ENCODE data around the gene SPESP1.
"Not testable (repeated sequence)": the region's sequence is repeated elsewhere in the genome, so short reads cannot be mapped to it uniquely, and the experiment has no call there.

Gene SPESP1

GRCh38 chr15:68958597-68958996 lies 28.3 kb downstream of the SPESP1 start:
- no peak overlapping the region for H3K27ac ChIP-seq
- TF ChIP-seq CTCF (IDR thresholded peaks at IDR 0.05), result no peak
- no peak overlapping the region for H3K4me3 ChIP-seq
- DNase-seq (ENCODE audit: low spot score), result no peak

GRCh38 chr15:68962465-68962864 lies 32.1 kb downstream of the SPESP1 start:
- Histone ChIP-seq H3K4me3 (no peak overlapping the region), H3K27ac (no peak overlapping the region)
- no peak for TF ChIP-seq CTCF (IDR thresholded peaks at IDR 0.05)
- DNase-seq (ENCODE audit: low spot score), result no peak

GRCh38 chr15:68963719-68964118 lies 33.4 kb downstream of the SPESP1 start:
- H3K27ac ChIP-seq; DNase-seq (ENCODE audit: low spot score); H3K4me3 ChIP-seq: not testable (repeated sequence)

- TF ChIP-seq CTCF (IDR thresholded peaks at IDR 0.05), result no peak
- Histone ChIP-seq H3K27ac (no peak overlapping the region), H3K4me3 (no peak overlapping the region)
- DNase-seq (ENCODE audit: low spot score), result no peak
Observed at GRCh38 chr15:68966996-68967395, 36.7 kb downstream of the SPESP1 start.

- no peak for DNase-seq (ENCODE audit: low spot score)
- Histone ChIP-seq H3K27ac (no peak overlapping the region), H3K4me3 (no peak overlapping the region)
- no peak for TF ChIP-seq CTCF (IDR thresholded peaks at IDR 0.05)
Observed at GRCh38 chr15:68967948-68968347, 37.6 kb downstream of the SPESP1 start.

GRCh38 chr15:68969298-68969697 lies 39.0 kb downstream of the SPESP1 start:
- Histone ChIP-seq H3K27ac (no peak overlapping the region), H3K4me3 (no peak overlapping the region)
- TF ChIP-seq CTCF (IDR thresholded peaks at IDR 0.05), result no peak
- no peak for DNase-seq (ENCODE audit: low spot score)

GRCh38 chr15:68972201-68973065 lies 42.1 kb downstream of the SPESP1 start:
- no peak for DNase-seq (ENCODE audit: low spot score)
- H3K27ac ChIP-seq, result no peak overlapping the region
- no peak overlapping the region for H3K4me3 ChIP-seq
- no peak for TF ChIP-seq CTCF (IDR thresholded peaks at IDR 0.05)

- DNase-seq (ENCODE audit: low spot score); H3K27ac ChIP-seq: not testable (repeated sequence)
Observed at GRCh38 chr15:68975651-68976160, 45.4 kb downstream of the SPESP1 start.

GRCh38 chr15:68977426-68977825 lies 47.1 kb downstream of the SPESP1 start:
- not testable (repeated sequence) for H3K4me3 ChIP-seq; H3K27ac ChIP-seq; DNase-seq (ENCODE audit: low spot score)

More at GRCh38 chr15:68975651-68976160, 45.4 kb downstream of the SPESP1 start:
- H3K4me3 ChIP-seq, result not testable (repeated sequence)

Measured in coronary artery (tissue), 2 donors.